Stimulated activated CD8-positive, alpha-beta memory T cell treated with anti-CD3 and anti-CD28 coated beads, Interleukin-4, amount 100 ng/mL, for 1 hour (primary cell): ENCODE measurements around the gene IFT43.

Experiments
- DNase-seq, 2 donors: peaks; one replicate each; pipeline ENCODE4 v3.0.0-alpha.2; 2020; ENCODE audit warnings: low read depth in 2 of 2, low spot score in 1 of 2

The IFT43 gene

GRCh38 chr14:75979648-75980565 is 5.7 kb upstream of the IFT43 start:
- no peak for DNase-seq

- DNase-seq: no peak
These were observed 4.7 kb upstream of the IFT43 start for GRCh38 chr14:75980856-75981255.

GRCh38 chr14:75981426-75982265 is 3.9 kb upstream of the IFT43 start, which contains the start of gene TGFB3:
TSS of gene TGFB3 (minus strand) at chr14:75981995. CDS start at chr14:75980893, 1,102 bp downstream.
- DNase-seq: no peak

GRCh38 chr14:75982266-75983018 is 3.1 kb upstream of the IFT43 start:
- DNase-seq: peak; percentile 49 to 59

- DNase-seq: no peak
These were observed 2.6 kb upstream of the IFT43 start for GRCh38 chr14:75983019-75983358.

- DNase-seq: no peak
These were observed 889 bp upstream of the IFT43 start for GRCh38 chr14:75984674-75985073.

- no peak for DNase-seq
These were observed 839 bp downstream of the IFT43 start for GRCh38 chr14:75986439-75986765.

- no peak for DNase-seq
These were observed 1.8 kb downstream of the IFT43 start for GRCh38 chr14:75987201-75987970.

- DNase-seq: no peak
These were observed 3.6 kb downstream of the IFT43 start for GRCh38 chr14:75989134-75989533.

GRCh38 chr14:75990297-75990696 is 4.7 kb downstream of the IFT43 start:
- DNase-seq: no peak

- DNase-seq: no peak
These were observed 6.2 kb downstream of the IFT43 start for GRCh38 chr14:75991753-75992152.

- no peak for DNase-seq
These were observed 8.0 kb downstream of the IFT43 start for GRCh38 chr14:75993567-75994041.

- no peak for DNase-seq
These were observed 9.9 kb downstream of the IFT43 start for GRCh38 chr14:75995372-75996041.

GRCh38 chr14:75996488-75996887 is 10.9 kb downstream of the IFT43 start:
- DNase-seq: no peak

- DNase-seq: no peak
These were observed 14.1 kb downstream of the IFT43 start for GRCh38 chr14:75999511-76000190.

- DNase-seq: no peak
These were observed 16.8 kb downstream of the IFT43 start for GRCh38 chr14:76002383-76002782.

GRCh38 chr14:76006253-76006652 is 20.7 kb downstream of the IFT43 start:
- no peak for DNase-seq

- DNase-seq: no peak
These were observed 21.8 kb downstream of the IFT43 start for GRCh38 chr14:76007379-76007778.

- no peak for DNase-seq
These were observed 22.3 kb downstream of the IFT43 start for GRCh38 chr14:76007852-76008251.
